ENCODE results near the gene KRT33B.

Gene KRT33B

GRCh38 chr17:41413982-41414381 lies 44.4 kb upstream of the KRT33B start:
- TF ChIP-seq SUZ12 (IDR thresholded peaks at IDR 0.05; ENCODE audit: extremely low read depth, insufficient read depth, insufficient read length), result no peak
- TF ChIP-seq YY1 (IDR thresholded peaks at IDR 0.05; ENCODE audit: insufficient read depth, insufficient read length), result no peak
- TF ChIP-seq ZNF274 (IDR thresholded peaks at IDR 0.05; ENCODE audit: low read depth, low read length), result no peak
- peaks cover 8% of the 10 kb centered on the region for H3K4me1 ChIP-seq (ENCODE audit: insufficient read depth, insufficient read length)
- H3K36me3 ChIP-seq (ENCODE audit: insufficient read depth, insufficient read length, low read length), result no peaks in the 10 kb centered on the region
- H3K4me3 ChIP-seq (ENCODE audit: insufficient read length, low read depth), result no peak overlapping the region
- H3K27me3 ChIP-seq (ENCODE audit: insufficient read depth, insufficient read length), result no peaks in the 10 kb centered on the region
- H3K9ac ChIP-seq (ENCODE audit: insufficient read length, low read depth), result no peak overlapping the region
- no peak for DNase-seq (ENCODE audit: low read depth, low spot score)
- no peaks in the 10 kb centered on the region; the same call in 1 of the 2 replicates for H3K9me3 ChIP-seq (ENCODE audit: insufficient read depth, low read length)

GRCh38 chr17:41413353-41413957 lies 43.8 kb upstream of the KRT33B start:
- no peaks in the 10 kb centered on the region for H3K27me3 ChIP-seq (ENCODE audit: insufficient read depth, insufficient read length)
- no peak overlapping the region for H3K9ac ChIP-seq (ENCODE audit: insufficient read length, low read depth)
- H3K36me3 ChIP-seq (ENCODE audit: insufficient read depth, insufficient read length, low read length), result no peaks in the 10 kb centered on the region
- no peaks in the 10 kb centered on the region; the same call in 1 of the 2 replicates for H3K9me3 ChIP-seq (ENCODE audit: insufficient read depth, low read length)
- H3K4me1 ChIP-seq (ENCODE audit: insufficient read depth, insufficient read length), result peaks cover 8% of the 10 kb centered on the region
- H3K4me3 ChIP-seq (ENCODE audit: insufficient read length, low read depth), result no peak overlapping the region
- DNase-seq (ENCODE audit: low read depth, low spot score), result peak; percentile 48
- TF ChIP-seq ZNF274 (IDR thresholded peaks at IDR 0.05; ENCODE audit: low read depth, low read length) (no peak), SUZ12 (IDR thresholded peaks at IDR 0.05; ENCODE audit: extremely low read depth, insufficient read depth, insufficient read length) (no peak), YY1 (IDR thresholded peaks at IDR 0.05; ENCODE audit: insufficient read depth, insufficient read length) (no peak)

- TF ChIP-seq ZNF274 (IDR thresholded peaks at IDR 0.05; ENCODE audit: low read depth, low read length), result no peak
- no peak for TF ChIP-seq YY1 (IDR thresholded peaks at IDR 0.05; ENCODE audit: insufficient read depth, insufficient read length)
- TF ChIP-seq SUZ12 (IDR thresholded peaks at IDR 0.05; ENCODE audit: extremely low read depth, insufficient read depth, insufficient read length), result no peak
- H3K9me3 ChIP-seq (ENCODE audit: insufficient read depth, low read length), result no peaks in the 10 kb centered on the region; the same call in 1 of the 2 replicates
- H3K27me3 ChIP-seq (ENCODE audit: insufficient read depth, insufficient read length), result no peaks in the 10 kb centered on the region
- H3K4me1 ChIP-seq (ENCODE audit: insufficient read depth, insufficient read length), result peaks cover 8% of the 10 kb centered on the region
- H3K9ac ChIP-seq (ENCODE audit: insufficient read length, low read depth), result no peak overlapping the region
- H3K36me3 ChIP-seq (ENCODE audit: insufficient read depth, insufficient read length, low read length), result no peaks in the 10 kb centered on the region
- H3K4me3 ChIP-seq (ENCODE audit: insufficient read length, low read depth), result no peak overlapping the region
- DNase-seq (ENCODE audit: low read depth, low spot score), result no peak
These were observed 41.6 kb upstream of the KRT33B start for GRCh38 chr17:41411072-41411840.

GRCh38 chr17:41407226-41407625 lies 37.6 kb upstream of the KRT33B start:
- no peak overlapping the region for H3K4me3 ChIP-seq (ENCODE audit: insufficient read length, low read depth)
- no peaks in the 10 kb centered on the region; the same call in 1 of the 2 replicates for H3K9me3 ChIP-seq (ENCODE audit: insufficient read depth, low read length)
- TF ChIP-seq YY1 (IDR thresholded peaks at IDR 0.05; ENCODE audit: insufficient read depth, insufficient read length) (no peak), ZNF274 (IDR thresholded peaks at IDR 0.05; ENCODE audit: low read depth, low read length) (no peak), SUZ12 (IDR thresholded peaks at IDR 0.05; ENCODE audit: extremely low read depth, insufficient read depth, insufficient read length) (no peak)
- H3K9ac ChIP-seq (ENCODE audit: insufficient read length, low read depth), result no peak overlapping the region
- DNase-seq (ENCODE audit: low read depth, low spot score), result no peak
- H3K36me3 ChIP-seq (ENCODE audit: insufficient read depth, insufficient read length, low read length), result no peaks in the 10 kb centered on the region
- H3K27me3 ChIP-seq (ENCODE audit: insufficient read depth, insufficient read length), result no peaks in the 10 kb centered on the region
- no peaks in the 10 kb centered on the region for H3K4me1 ChIP-seq (ENCODE audit: insufficient read depth, insufficient read length)

GRCh38 chr17:41406205-41406604 lies 36.6 kb upstream of the KRT33B start:
- TF ChIP-seq SUZ12 (IDR thresholded peaks at IDR 0.05; ENCODE audit: extremely low read depth, insufficient read depth, insufficient read length) (no peak), YY1 (IDR thresholded peaks at IDR 0.05; ENCODE audit: insufficient read depth, insufficient read length) (no peak), ZNF274 (IDR thresholded peaks at IDR 0.05; ENCODE audit: low read depth, low read length) (no peak)
- H3K27me3 ChIP-seq (ENCODE audit: insufficient read depth, insufficient read length), result no peaks in the 10 kb centered on the region
- DNase-seq (ENCODE audit: low read depth, low spot score), result no peak
- H3K4me3 ChIP-seq (ENCODE audit: insufficient read length, low read depth), result no peak overlapping the region
- H3K36me3 ChIP-seq (ENCODE audit: insufficient read depth, insufficient read length, low read length), result no peaks in the 10 kb centered on the region
- H3K9ac ChIP-seq (ENCODE audit: insufficient read length, low read depth), result no peak overlapping the region
- no peaks in the 10 kb centered on the region for H3K4me1 ChIP-seq (ENCODE audit: insufficient read depth, insufficient read length)
- no peaks in the 10 kb centered on the region for H3K9me3 ChIP-seq (ENCODE audit: insufficient read depth, low read length)

- TF ChIP-seq SUZ12 (IDR thresholded peaks at IDR 0.05; ENCODE audit: extremely low read depth, insufficient read depth, insufficient read length) (no peak), YY1 (IDR thresholded peaks at IDR 0.05; ENCODE audit: insufficient read depth, insufficient read length) (no peak), ZNF274 (IDR thresholded peaks at IDR 0.05; ENCODE audit: low read depth, low read length) (no peak)
- H3K4me3 ChIP-seq (ENCODE audit: insufficient read length, low read depth), result no peak overlapping the region
- no peak overlapping the region for H3K9ac ChIP-seq (ENCODE audit: insufficient read length, low read depth)
- no peaks in the 10 kb centered on the region for H3K36me3 ChIP-seq (ENCODE audit: insufficient read depth, insufficient read length, low read length)
- no peaks in the 10 kb centered on the region for H3K27me3 ChIP-seq (ENCODE audit: insufficient read depth, insufficient read length)
- no peaks in the 10 kb centered on the region for H3K9me3 ChIP-seq (ENCODE audit: insufficient read depth, low read length)
- no peaks in the 10 kb centered on the region for H3K4me1 ChIP-seq (ENCODE audit: insufficient read depth, insufficient read length)
- no peak for DNase-seq (ENCODE audit: low read depth, low spot score)
These were observed 34.5 kb upstream of the KRT33B start for GRCh38 chr17:41404024-41404671.
